NB4 (cell line): ENCODE results near the gene ZSCAN31.
A peak's percentile ranks its signal among the peaks of the same experiment; 100 is the strongest.
"Not testable (repeated sequence)": the region's sequence is repeated elsewhere in the genome, so short reads cannot be mapped to it uniquely, and the experiment has no call there.

Source experiments
- DNase-seq: peaks from one replicate; pipeline ENCODE4 v3.0.0; 2010; ENCODE audit warnings: low read depth
- H3K4me3 ChIP-seq: one replicate; pipeline ENCODE4 v1.5.1; 2011; ENCODE audit warnings: mild to moderate bottlenecking, low read depth, low read length, moderate library complexity
- CTCF ChIP-seq: IDR thresholded peaks from one replicate; pipeline ENCODE4 v1.5.1; 2012; ENCODE audit warnings: low read depth, low read length
- MAX ChIP-seq: IDR thresholded peaks from 2 replicates; pipeline ENCODE4 v1.6.1; 2011; ENCODE audit warnings: low read depth, low read length
- MYC ChIP-seq: IDR thresholded peaks from 2 replicates; pipeline ENCODE4 v1.6.1; 2011; ENCODE audit warnings: low read depth, low read length
- POLR2A ChIP-seq: IDR thresholded peaks from 2 replicates; pipeline ENCODE4 v1.6.1; 2011; ENCODE audit warnings: mild to moderate bottlenecking; ENCODE audit not compliant: insufficient read length; ENCODE audit errors: extremely low read depth

The ZSCAN31 gene

GRCh38 chr6:28312939-28313338, 23.0 kb downstream of the ZSCAN31 start:
- TF ChIP-seq CTCF: no peak
- no peak for TF ChIP-seq MYC
- no peak for TF ChIP-seq POLR2A
- no peak for DNase-seq
- H3K4me3 ChIP-seq: no peak overlapping the region

GRCh38 chr6:28311139-28311823, 24.7 kb downstream of the ZSCAN31 start:
- no peak for TF ChIP-seq MAX
- no peak for TF ChIP-seq MYC
- TF ChIP-seq CTCF: no peak
- TF ChIP-seq POLR2A: no peak
- peak; percentile 91 for DNase-seq
- peak overlapping the region; percentile 4 for H3K4me3 ChIP-seq

GRCh38 chr6:28306363-28306762, 29.6 kb downstream of the ZSCAN31 start:
- H3K4me3 ChIP-seq, DNase-seq: not testable (repeated sequence)

GRCh38 chr6:28303570-28303969, 32.4 kb downstream of the ZSCAN31 start:
- TF ChIP-seq MYC: no peak
- TF ChIP-seq CTCF: no peak
- no peak for TF ChIP-seq MAX
- DNase-seq: no peak

GRCh38 chr6:28296520-28297060, 39.4 kb downstream of the ZSCAN31 start:
- TF ChIP-seq CTCF (no peak), POLR2A (no peak), MAX (no peak), MYC (no peak)
- no peak for DNase-seq

More at GRCh38 chr6:28303570-28303969, 32.4 kb downstream of the ZSCAN31 start:
- H3K4me3 ChIP-seq: no peak overlapping the region

GRCh38 chr6:28295326-28295725, 40.6 kb downstream of the ZSCAN31 start:
- no peak overlapping the region for H3K4me3 ChIP-seq
- TF ChIP-seq MYC (no peak), POLR2A (no peak), CTCF (no peak), MAX (no peak)
- DNase-seq: no peak

More at GRCh38 chr6:28296520-28297060, 39.4 kb downstream of the ZSCAN31 start:
- no peak overlapping the region for H3K4me3 ChIP-seq
